ENCODE data around the gene CCDC112. TPM values are rescaled to one million over a fixed set of nuclear protein-coding genes. Genes with fewer than 3 reads are reported as not detected.

CCDC112 gene
- total RNA-seq, 4 donors from 2014 or later: 3.3 to 4.9 (median 3.8) TPM

DNA sequence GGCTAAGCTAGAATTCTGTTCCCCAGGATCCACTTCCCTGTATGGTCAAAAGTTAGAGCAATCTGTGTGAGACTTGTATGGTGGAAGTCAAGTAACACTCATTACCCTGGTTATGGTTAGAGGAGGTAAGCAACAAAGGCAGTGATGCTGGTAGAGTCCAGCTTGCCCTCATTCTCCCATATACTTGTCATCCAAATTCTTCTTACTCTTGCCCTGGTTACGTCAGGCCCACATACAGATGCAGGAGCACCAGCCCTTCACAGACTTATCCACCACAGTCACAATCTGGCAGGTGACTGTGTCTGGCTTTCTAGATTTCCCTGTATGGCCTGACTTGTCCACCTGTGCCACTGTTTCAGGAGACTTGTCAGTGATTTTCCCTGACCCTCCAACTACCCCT, 69.2 kb downstream of the CCDC112 start:
- Histone ChIP-seq H3K27ac (no peak overlapping the region), H3K36me3 (peaks cover 0 to 7% of the 10 kb centered on the region in 2 donors), H3K27me3 (no peaks in the 10 kb centered on the region), H3K4me3 (replicated peaks in 1 of 3) (no peak overlapping the region), H3K4me1 (no peaks in the 10 kb centered on the region), H3K9me3 (no peaks in the 10 kb centered on the region)
- intact Hi-C loops (cut with DNase I): no loop called here
- TF ChIP-seq POLR2A (IDR thresholded peaks at IDR 0.05): no peak
- no peak for TF ChIP-seq CTCF (IDR thresholded peaks at IDR 0.05)
- no peak for DNase-seq
- 94 to 95% methylated on average over 1 of the region's 1 CpG for WGBS, 2 donors

Small RNA genes within 50 kb of the gene (small RNA-seq; reads per million reads assigned to genes)
- gene HMGN1P15: not detected

Other genes with a start within 250 kb of the CCDC112 start
- 1 to 10 TPM in 3 of 4 donors, under 1 TPM in 1; 0.22 to 3.4 (median 2.1) TPM for gene TRIM36, start 126.7 kb downstream of the CCDC112 start, total RNA-seq
- 10 to 100 TPM; 19.9 to 30.8 (median 20.9) TPM for gene PGGT1B, start 33.8 kb downstream of the CCDC112 start, total RNA-seq
- 10 to 100 TPM; 10.5 to 19.2 (median 14.2) TPM for gene FEM1C, start 248.1 kb upstream of the CCDC112 start, total RNA-seq

Measured in thyroid gland (tissue), 4 donors.